Astrocyte (in vitro differentiated cells and primary cell): Measurements from ENCODE around the gene CARS1. TPM values are rescaled to one million over a fixed set of nuclear protein-coding genes. Genes with fewer than 3 reads are reported as not detected.

Experiments
- DNase-seq: peaks from one replicate; pipeline ENCODE4 v3.0.0-alpha.2; 2010; ENCODE audit warnings: low read depth
- FAIRE-seq: peaks from 2 replicates; lab custom pipeline; 2011; peaks lifted over from hg19 to GRCh38; lab: Jason Lieb, UNC
- H2AFZ ChIP-seq: 2 replicates; pipeline ENCODE4 v1.6.0; 2012; ENCODE audit warnings: low read depth, low read length, inconsistent platforms
- H3K27ac ChIP-seq: 2 replicates; pipeline ENCODE4 v1.5.1; 2011; ENCODE audit warnings: low read depth, low read length, inconsistent platforms
- H3K27me3 ChIP-seq: 2 replicates; pipeline ENCODE4 v1.6.0; 2011; ENCODE audit warnings: low read length, inconsistent platforms; ENCODE audit not compliant: insufficient read depth
- H3K36me3 ChIP-seq: 2 replicates; pipeline ENCODE4 v1.5.1; 2011; ENCODE audit warnings: low read length, inconsistent platforms; ENCODE audit not compliant: insufficient read depth
- H3K4me1 ChIP-seq: 2 replicates; pipeline ENCODE4 v1.5.1; 2011; ENCODE audit warnings: low read length, inconsistent platforms; ENCODE audit not compliant: insufficient read depth
- H3K4me2 ChIP-seq: 2 replicates; pipeline ENCODE4 v1.6.0; 2012; ENCODE audit warnings: low read length, inconsistent platforms
- H3K4me3 ChIP-seq: 2 replicates; pipeline ENCODE4 v1.5.1; 2011; ENCODE audit warnings: low read depth, mild to moderate bottlenecking, low read length, inconsistent platforms; ENCODE audit not compliant: insufficient read depth
- H3K79me2 ChIP-seq: 2 replicates; pipeline ENCODE4 v1.6.0; 2012; ENCODE audit warnings: mild to moderate bottlenecking, low read length, inconsistent platforms; ENCODE audit not compliant: insufficient read depth
- H3K9ac ChIP-seq: 2 replicates; pipeline ENCODE4 v1.6.0; 2012; ENCODE audit warnings: mild to moderate bottlenecking, low read length, inconsistent platforms
- H3K9me3 ChIP-seq: 2 replicates; pipeline ENCODE4 v1.5.1; 2012; ENCODE audit warnings: low read depth, mild to moderate bottlenecking, low read length, inconsistent platforms; ENCODE audit not compliant: insufficient read depth
- H4K20me1 ChIP-seq: 2 replicates; pipeline ENCODE4 v1.6.0; 2012; ENCODE audit warnings: low read length, inconsistent platforms; ENCODE audit not compliant: insufficient read depth
- H3K27ac Mint-ChIP-seq: one replicate; pipeline ENCODE4 v1.8.0; 2021; ENCODE audit warnings: mild to moderate bottlenecking, mixed read lengths; ENCODE audit not compliant: unreplicated experiment
- H3K27me3 Mint-ChIP-seq: one replicate; pipeline ENCODE4 v1.8.0; 2021; ENCODE audit warnings: low read depth, mixed read lengths; ENCODE audit not compliant: unreplicated experiment
- H3K36me3 Mint-ChIP-seq: one replicate; pipeline ENCODE4 v1.8.0; 2021; ENCODE audit warnings: low read depth, mixed read lengths; ENCODE audit not compliant: unreplicated experiment
- H3K4me1 Mint-ChIP-seq: one replicate; pipeline ENCODE4 v1.8.0; 2021; ENCODE audit warnings: low read depth, mixed read lengths; ENCODE audit not compliant: unreplicated experiment
- H3K4me3 Mint-ChIP-seq: one replicate; pipeline ENCODE4 v1.8.0; 2021; ENCODE audit warnings: mild to moderate bottlenecking, moderate library complexity, mixed read lengths; ENCODE audit not compliant: unreplicated experiment
- H3K9me3 Mint-ChIP-seq: one replicate; pipeline ENCODE4 v1.8.0; 2021; ENCODE audit warnings: mild to moderate bottlenecking, mixed read lengths; ENCODE audit not compliant: unreplicated experiment
- EZH2 ChIP-seq: IDR thresholded peaks from 2 replicates; pipeline ENCODE4 v1.6.1; 2012; ENCODE audit warnings: mild to moderate bottlenecking, low read length, inconsistent platforms; ENCODE audit not compliant: insufficient read depth
- total RNA-seq: library from RNA; stranded (reverse); gene quantifications from 2 replicates; pipeline ENCODE4 v1.2.1, GENCODE V29; 2021
- TF ChIP-seq, protein P1 (sequence below): IDR thresholded peaks from 2 replicates; pipeline ENCODE4 v1.5.1; 2011; ENCODE audit warnings: low read depth, mild to moderate bottlenecking, inconsistent platforms, low read length, moderate library complexity; ENCODE audit not compliant: insufficient read depth

The CARS1 gene
- total RNA-seq, 1 donor from 2014 or later = 123 TPM

DNA sequence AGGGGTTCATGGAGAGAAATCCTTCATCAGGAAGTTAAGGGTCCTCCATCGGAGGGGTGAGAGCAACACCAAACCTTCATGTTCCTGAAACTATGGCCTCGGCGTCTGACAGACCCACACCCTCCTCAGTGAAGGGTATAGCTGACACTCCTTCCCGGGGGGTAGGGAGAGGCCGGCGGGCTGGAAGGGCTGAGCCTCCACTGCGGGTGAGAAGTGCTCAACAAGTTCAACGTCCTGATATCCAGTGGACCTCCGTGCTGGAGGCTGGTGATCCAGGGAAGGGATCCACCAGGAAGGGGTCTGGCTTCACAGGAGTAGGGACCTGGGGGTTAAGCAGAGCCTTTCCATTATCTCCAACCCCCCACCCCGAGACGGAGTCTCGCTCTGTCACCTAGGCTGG lies 12.3 kb downstream of the CARS1 start:
- no peak overlapping the region for H3K27ac ChIP-seq
- TF ChIP-seq, protein P1, sequence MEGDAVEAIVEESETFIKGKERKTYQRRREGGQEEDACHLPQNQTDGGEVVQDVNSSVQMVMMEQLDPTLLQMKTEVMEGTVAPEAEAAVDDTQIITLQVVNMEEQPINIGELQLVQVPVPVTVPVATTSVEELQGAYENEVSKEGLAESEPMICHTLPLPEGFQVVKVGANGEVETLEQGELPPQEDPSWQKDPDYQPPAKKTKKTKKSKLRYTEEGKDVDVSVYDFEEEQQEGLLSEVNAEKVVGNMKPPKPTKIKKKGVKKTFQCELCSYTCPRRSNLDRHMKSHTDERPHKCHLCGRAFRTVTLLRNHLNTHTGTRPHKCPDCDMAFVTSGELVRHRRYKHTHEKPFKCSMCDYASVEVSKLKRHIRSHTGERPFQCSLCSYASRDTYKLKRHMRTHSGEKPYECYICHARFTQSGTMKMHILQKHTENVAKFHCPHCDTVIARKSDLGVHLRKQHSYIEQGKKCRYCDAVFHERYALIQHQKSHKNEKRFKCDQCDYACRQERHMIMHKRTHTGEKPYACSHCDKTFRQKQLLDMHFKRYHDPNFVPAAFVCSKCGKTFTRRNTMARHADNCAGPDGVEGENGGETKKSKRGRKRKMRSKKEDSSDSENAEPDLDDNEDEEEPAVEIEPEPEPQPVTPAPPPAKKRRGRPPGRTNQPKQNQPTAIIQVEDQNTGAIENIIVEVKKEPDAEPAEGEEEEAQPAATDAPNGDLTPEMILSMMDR = no peak
- TF ChIP-seq EZH2 = no peak
- Mint-ChIP-seq H3K9me3 (no peaks in the 10 kb centered on the region), H3K36me3 (peaks cover 29% of the 10 kb centered on the region), H3K27ac (no peak overlapping the region), H3K4me3 (no peak overlapping the region), H3K27me3 (no peaks in the 10 kb centered on the region), H3K4me1 (peaks cover 57% of the 10 kb centered on the region)
- peaks cover 20% of the 10 kb centered on the region for H3K36me3 ChIP-seq
- peaks cover 81% of the 10 kb centered on the region for H3K79me2 ChIP-seq
- H3K27me3 ChIP-seq = no peaks in the 10 kb centered on the region
- H3K4me2 ChIP-seq = no peak overlapping the region
- no peak overlapping the region for H2AFZ ChIP-seq
- no peak overlapping the region for H3K4me3 ChIP-seq
- no peak overlapping the region for H3K9ac ChIP-seq
- no peaks in the 10 kb centered on the region for H3K9me3 ChIP-seq
- peaks cover 85% of the 10 kb centered on the region for H4K20me1 ChIP-seq
- peaks cover 31% of the 10 kb centered on the region for H3K4me1 ChIP-seq
- no peak for DNase-seq
- FAIRE-seq = no peak

DNA sequence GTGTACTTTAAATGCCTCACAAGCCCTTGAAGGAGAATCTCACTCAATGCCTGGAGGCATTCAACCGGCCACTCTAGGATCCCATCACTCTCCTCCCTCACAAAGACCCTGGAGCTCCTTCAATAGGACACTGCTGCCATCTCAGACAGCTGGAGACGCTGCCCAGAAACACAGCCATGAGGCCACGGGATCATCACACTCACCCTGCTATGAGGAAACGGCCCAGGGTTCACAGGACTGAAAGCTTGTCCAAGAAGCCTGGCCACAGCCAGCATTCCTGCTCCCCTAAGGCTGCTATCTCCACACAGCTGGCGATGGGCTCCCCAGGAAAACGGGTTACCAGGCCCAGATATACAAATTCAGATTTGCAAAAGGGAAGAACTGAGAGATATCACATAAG lies 13.2 kb downstream of the CARS1 start:
- Histone ChIP-seq H3K36me3 (peaks cover 29% of the 10 kb centered on the region), H3K27ac (no peak overlapping the region), H3K9me3 (no peaks in the 10 kb centered on the region), H3K9ac (no peak overlapping the region), H3K4me1 (peaks cover 22% of the 10 kb centered on the region), H3K79me2 (peaks cover 73% of the 10 kb centered on the region), H3K27me3 (no peaks in the 10 kb centered on the region), H4K20me1 (peaks cover 84% of the 10 kb centered on the region), H3K4me3 (no peak overlapping the region), H2AFZ (no peak overlapping the region), H3K4me2 (peak overlapping the region; percentile 17)
- Mint-ChIP-seq H3K4me3 (no peak overlapping the region), H3K4me1 (peaks cover 49% of the 10 kb centered on the region), H3K36me3 (peaks cover 32% of the 10 kb centered on the region), H3K27ac (no peak overlapping the region), H3K27me3 (no peaks in the 10 kb centered on the region), H3K9me3 (no peaks in the 10 kb centered on the region)
- FAIRE-seq = no peak
- no peak for TF ChIP-seq EZH2
- TF ChIP-seq, protein P1 = no peak
- DNase-seq = peak; percentile 30

DNA sequence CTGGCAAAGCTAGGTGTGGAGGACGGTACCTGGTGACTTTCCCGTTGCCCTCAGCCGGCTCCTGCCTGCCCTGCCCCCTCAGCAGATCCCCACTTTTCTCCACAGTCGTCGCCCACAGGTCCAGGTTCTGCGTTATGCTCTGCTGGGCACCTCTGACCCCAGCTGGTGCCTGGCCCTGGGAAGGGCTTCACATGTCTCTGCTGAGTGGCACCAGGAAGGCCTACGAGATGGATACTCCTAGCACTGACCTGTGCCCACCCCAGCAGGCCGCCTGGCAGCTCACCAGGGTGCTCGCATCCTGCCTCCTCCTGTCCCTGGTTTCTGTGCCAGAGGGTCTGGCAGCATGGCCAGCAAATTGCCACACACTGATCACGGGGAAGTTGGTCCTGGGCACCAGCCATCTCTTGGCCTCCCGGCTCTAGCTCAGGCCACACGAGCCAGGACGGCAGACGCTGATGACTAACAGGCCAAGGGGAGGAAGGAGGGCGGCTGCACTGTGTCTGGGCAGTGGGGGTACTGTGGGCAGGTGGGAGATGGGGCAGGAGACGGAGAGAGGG lies 13.8 kb downstream of the CARS1 start:
- Histone ChIP-seq H3K9me3 (no peaks in the 10 kb centered on the region), H2AFZ (no peak overlapping the region), H4K20me1 (peaks cover 78% of the 10 kb centered on the region), H3K9ac (no peak overlapping the region), H3K36me3 (peaks cover 35% of the 10 kb centered on the region), H3K27ac (no peak overlapping the region), H3K4me1 (peaks cover 21% of the 10 kb centered on the region), H3K4me2 (peak overlapping the region; percentile 17), H3K79me2 (peaks cover 67% of the 10 kb centered on the region), H3K27me3 (no peaks in the 10 kb centered on the region), H3K4me3 (no peak overlapping the region)
- DNase-seq (peak; percentile 46), FAIRE-seq (no peak)
- H3K27me3 Mint-ChIP-seq = no peaks in the 10 kb centered on the region
- H3K27ac Mint-ChIP-seq = peak overlapping the region; percentile 75
- H3K36me3 Mint-ChIP-seq = peaks cover 32% of the 10 kb centered on the region
- H3K4me3 Mint-ChIP-seq = no peak overlapping the region
- TF ChIP-seq, protein P1 = no peak
- no peak for TF ChIP-seq EZH2
- peaks cover 45% of the 10 kb centered on the region for H3K4me1 Mint-ChIP-seq
- H3K9me3 Mint-ChIP-seq = no peaks in the 10 kb centered on the region
